Hepatocyte (in vitro differentiated cells): ENCODE results near the gene SV2C.

Experiments
- CTCF ChIP-seq: fragments of 200-600 bp; sonication (generic); IDR thresholded peaks from 2 replicates; pipeline ENCODE4 v1.5.1; 2016; ENCODE audit warnings: antibody characterized with exemption, mild to moderate bottlenecking; ENCODE audit not compliant: poor library complexity
- EZH2 ChIP-seq: fragments of 200-600 bp; sonication (generic); IDR thresholded peaks from 2 replicates; pipeline ENCODE4 v1.6.1; 2016; ENCODE audit warnings: antibody characterized with exemption, mild to moderate bottlenecking, borderline replicate concordance

- TF ChIP-seq CTCF: no peak
- no peak for TF ChIP-seq EZH2
These were observed 69.0 kb downstream of the SV2C start for GRCh38 chr5:76152161-76152560.
